ENCODE results near the gene TPP1. TPM values are rescaled to one million over a fixed set of nuclear protein-coding genes. Genes with fewer than 3 reads are reported as not detected.

Gene TPP1
- total RNA-seq, 1 donor from 2014 or later: 101 TPM

DNA sequence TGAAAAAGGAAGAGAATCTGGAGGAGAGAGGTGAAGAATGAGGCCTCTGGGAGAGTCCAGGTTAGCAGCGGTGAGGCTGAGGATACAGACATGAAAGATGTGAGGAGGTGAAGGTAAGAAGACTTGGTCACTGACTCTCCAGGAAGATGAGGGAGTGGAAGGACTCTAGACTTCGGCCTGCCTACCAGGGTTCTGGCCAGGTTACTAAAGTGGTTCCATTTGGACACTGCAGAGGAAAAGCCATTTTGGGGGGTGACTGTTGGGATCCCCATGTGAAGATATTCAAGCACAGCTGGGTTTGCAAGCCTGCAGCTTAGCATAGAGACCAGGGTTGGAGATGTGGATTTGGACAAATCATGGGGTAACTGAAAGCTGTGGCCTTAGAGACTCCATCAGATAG lies 28.6 kb upstream of the TPP1 start:
- Mint-ChIP-seq H3K27me3 (ENCODE audit: low read depth) (no peaks in the 10 kb centered on the region), H3K27ac (ENCODE audit: unreplicated experiment) (no peak overlapping the region), H3K9me3 (ENCODE audit: low read depth) (no peaks in the 10 kb centered on the region), H3K36me3 (ENCODE audit: low read depth) (no peaks in the 10 kb centered on the region), H3K4me3 (ENCODE audit: unreplicated experiment) (no peak overlapping the region), H3K4me1 (ENCODE audit: low read depth) (no peaks in the 10 kb centered on the region)
- no peak for DNase-seq (ENCODE audit: low spot score)
- TF ChIP-seq, protein P1, sequence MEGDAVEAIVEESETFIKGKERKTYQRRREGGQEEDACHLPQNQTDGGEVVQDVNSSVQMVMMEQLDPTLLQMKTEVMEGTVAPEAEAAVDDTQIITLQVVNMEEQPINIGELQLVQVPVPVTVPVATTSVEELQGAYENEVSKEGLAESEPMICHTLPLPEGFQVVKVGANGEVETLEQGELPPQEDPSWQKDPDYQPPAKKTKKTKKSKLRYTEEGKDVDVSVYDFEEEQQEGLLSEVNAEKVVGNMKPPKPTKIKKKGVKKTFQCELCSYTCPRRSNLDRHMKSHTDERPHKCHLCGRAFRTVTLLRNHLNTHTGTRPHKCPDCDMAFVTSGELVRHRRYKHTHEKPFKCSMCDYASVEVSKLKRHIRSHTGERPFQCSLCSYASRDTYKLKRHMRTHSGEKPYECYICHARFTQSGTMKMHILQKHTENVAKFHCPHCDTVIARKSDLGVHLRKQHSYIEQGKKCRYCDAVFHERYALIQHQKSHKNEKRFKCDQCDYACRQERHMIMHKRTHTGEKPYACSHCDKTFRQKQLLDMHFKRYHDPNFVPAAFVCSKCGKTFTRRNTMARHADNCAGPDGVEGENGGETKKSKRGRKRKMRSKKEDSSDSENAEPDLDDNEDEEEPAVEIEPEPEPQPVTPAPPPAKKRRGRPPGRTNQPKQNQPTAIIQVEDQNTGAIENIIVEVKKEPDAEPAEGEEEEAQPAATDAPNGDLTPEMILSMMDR (IDR thresholded peaks at IDR 0.05): no peak

DNA sequence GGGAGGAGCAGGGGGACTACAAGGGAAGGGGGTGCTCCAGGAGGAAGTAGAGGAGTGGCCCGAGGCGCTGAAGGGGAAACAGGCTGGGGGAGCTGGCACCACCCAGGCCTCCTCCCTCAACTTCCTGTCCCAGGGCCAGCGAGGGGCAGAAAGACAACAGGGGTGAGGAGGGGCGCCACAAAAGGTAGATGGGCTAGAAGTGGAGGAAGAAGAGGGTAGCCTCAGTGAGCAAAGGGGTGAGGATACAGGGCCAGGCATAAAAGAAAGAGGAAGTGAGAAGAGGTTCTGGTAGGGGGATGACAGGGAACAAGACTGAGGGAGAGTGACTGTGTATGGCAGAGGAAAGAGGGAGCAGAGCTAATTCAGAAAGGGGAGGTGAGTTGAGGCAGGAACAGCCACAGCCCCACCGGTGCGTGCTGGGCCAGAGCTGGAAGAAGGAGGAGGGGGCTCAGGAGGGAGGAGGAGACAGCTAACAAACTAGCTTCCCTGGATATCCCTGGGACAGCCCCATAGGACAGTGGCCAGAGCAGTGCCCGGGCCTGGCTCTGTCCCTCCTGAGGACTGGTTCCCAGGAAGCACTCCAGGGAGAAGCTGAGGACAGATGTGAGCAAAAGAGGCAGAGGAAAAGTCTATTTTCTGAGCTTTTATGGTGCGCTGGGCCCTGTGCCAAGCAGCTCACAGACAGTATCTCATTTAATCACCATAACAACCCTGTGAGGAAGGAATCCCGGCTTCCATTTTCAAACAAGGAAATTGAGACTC lies 27.9 kb upstream of the TPP1 start:
- Mint-ChIP-seq H3K4me3 (ENCODE audit: unreplicated experiment) (no peak overlapping the region), H3K27ac (ENCODE audit: unreplicated experiment) (no peak overlapping the region), H3K36me3 (ENCODE audit: low read depth) (no peaks in the 10 kb centered on the region), H3K9me3 (ENCODE audit: low read depth) (no peaks in the 10 kb centered on the region), H3K4me1 (ENCODE audit: low read depth) (no peaks in the 10 kb centered on the region), H3K27me3 (ENCODE audit: low read depth) (no peaks in the 10 kb centered on the region)
- DNase-seq (ENCODE audit: low spot score): no peak
- TF ChIP-seq, protein P1 (IDR thresholded peaks at IDR 0.05): no peak

DNA sequence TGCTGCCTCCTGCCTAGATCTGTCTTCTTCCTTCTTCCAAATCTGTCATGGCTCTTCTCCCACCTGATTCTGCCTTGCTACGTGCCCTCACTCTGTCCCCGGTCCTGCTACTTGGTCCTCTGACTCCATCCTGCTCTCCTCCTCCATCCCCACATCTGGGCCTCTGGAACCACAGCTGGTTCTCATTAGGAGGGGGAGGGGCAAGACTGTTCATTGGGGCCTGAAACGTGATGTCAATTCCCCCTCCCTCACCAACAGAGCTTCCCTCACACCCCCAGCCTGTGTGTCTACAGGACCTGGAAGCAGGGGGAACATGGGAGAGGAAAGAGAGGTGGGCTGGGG lies 27.3 kb upstream of the TPP1 start:
- DNase-seq (ENCODE audit: low spot score): no peak
- Mint-ChIP-seq H3K9me3 (ENCODE audit: low read depth) (no peaks in the 10 kb centered on the region), H3K27ac (ENCODE audit: unreplicated experiment) (no peak overlapping the region), H3K4me3 (ENCODE audit: unreplicated experiment) (no peak overlapping the region), H3K36me3 (ENCODE audit: low read depth) (no peaks in the 10 kb centered on the region), H3K4me1 (ENCODE audit: low read depth) (no peaks in the 10 kb centered on the region), H3K27me3 (ENCODE audit: low read depth) (no peaks in the 10 kb centered on the region)
- TF ChIP-seq, protein P1 (IDR thresholded peaks at IDR 0.05): no peak

DNA sequence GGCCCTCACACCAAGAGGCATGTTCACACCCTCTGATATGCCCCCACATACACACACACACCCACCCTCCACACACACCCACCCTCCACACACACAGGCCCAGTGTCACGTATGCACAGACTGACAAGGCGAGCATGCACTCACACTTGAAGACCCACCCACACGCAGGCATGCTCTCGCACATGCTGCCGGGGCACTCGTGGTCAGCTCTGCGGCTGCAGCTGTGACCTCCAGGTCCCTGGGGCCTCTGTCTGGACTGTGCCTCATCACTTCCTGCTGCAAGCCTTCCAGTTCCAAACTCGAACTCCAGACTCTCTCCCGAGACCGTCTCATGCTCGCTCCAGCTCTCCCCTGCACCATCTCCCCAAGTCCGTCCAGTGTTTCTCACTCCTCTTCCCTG lies 26.8 kb upstream of the TPP1 start:
- Mint-ChIP-seq H3K36me3 (ENCODE audit: low read depth) (no peaks in the 10 kb centered on the region), H3K4me1 (ENCODE audit: low read depth) (no peaks in the 10 kb centered on the region), H3K9me3 (ENCODE audit: low read depth) (no peaks in the 10 kb centered on the region), H3K4me3 (ENCODE audit: unreplicated experiment) (no peak overlapping the region), H3K27ac (ENCODE audit: unreplicated experiment) (no peak overlapping the region), H3K27me3 (ENCODE audit: low read depth) (no peaks in the 10 kb centered on the region)
- no peak for DNase-seq (ENCODE audit: low spot score)
- TF ChIP-seq, protein P1 (IDR thresholded peaks at IDR 0.05): no peak

DNA sequence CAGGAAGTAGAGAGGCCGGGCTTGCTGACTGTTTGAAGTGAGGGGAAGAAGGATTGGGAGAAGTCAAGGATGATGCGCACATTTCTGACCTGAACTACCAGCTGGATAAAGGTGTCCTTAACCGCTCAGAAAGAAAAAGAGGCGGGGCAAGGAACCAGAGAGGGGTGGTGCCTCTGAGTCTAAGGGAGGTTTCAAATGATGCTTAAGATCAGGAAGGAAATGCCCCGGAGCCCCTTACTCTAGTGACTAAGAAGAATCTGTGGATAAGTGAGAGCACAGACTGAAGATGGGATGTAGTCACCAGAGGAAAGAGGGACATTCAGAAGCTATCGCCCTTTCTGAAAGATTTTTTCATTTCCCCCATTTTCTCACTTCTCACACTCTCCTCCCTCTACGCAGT lies 23.7 kb upstream of the TPP1 start:
- no peak for DNase-seq (ENCODE audit: low spot score)
- H3K27ac Mint-ChIP-seq (ENCODE audit: unreplicated experiment): no peak overlapping the region
- H3K27me3 Mint-ChIP-seq (ENCODE audit: low read depth): no peaks in the 10 kb centered on the region
- no peaks in the 10 kb centered on the region for H3K9me3 Mint-ChIP-seq (ENCODE audit: low read depth)
- no peak overlapping the region for H3K4me3 Mint-ChIP-seq (ENCODE audit: unreplicated experiment)
- H3K4me1 Mint-ChIP-seq (ENCODE audit: low read depth): no peaks in the 10 kb centered on the region
- TF ChIP-seq, protein P1 (IDR thresholded peaks at IDR 0.05): no peak
- H3K36me3 Mint-ChIP-seq (ENCODE audit: low read depth): peaks cover 6% of the 10 kb centered on the region

Measured in chondrocyte (in vitro differentiated cells).